Measurements from ENCODE around the gene POU5F2. TPM values are rescaled to one million over a fixed set of nuclear protein-coding genes. Genes with fewer than 3 reads are reported as not detected.

Gene POU5F2
- total RNA-seq, 4 donors from 2014 or later: 3.0 to 6.5 (median 3.4) TPM

- TF ChIP-seq CTCF (IDR thresholded peaks at IDR 0.05): no peak
- DNase-seq (ENCODE audit: low spot score) (no peak), ATAC-seq (ENCODE audit: low FRiP score) (no peak)
These were observed 36.4 kb downstream of the POU5F2 start for GRCh38 chr5:93704996-93705395.

DNA sequence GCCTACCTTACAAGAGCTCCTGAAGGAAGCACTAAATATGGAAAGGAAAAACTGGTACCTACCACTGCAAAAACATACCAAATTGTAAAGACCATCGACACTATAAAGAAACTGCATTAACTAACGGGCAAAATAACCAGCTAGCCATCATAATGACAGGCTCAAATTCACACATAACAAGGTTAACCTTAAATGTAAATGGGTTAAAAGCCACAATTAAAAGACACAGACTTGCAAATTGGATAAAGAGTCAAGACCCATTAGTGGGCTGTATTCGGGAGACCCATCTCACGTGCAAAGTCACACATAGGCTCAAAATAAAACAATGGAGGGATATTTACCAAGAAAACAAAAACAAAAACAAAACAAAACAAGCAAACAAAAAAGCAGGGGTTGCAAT is 49.4 kb downstream of the POU5F2 start:
- no peak for TF ChIP-seq CTCF (IDR thresholded peaks at IDR 0.05)
- ATAC-seq (ENCODE audit: low FRiP score) (no peak), DNase-seq (ENCODE audit: low spot score) (no peak)

Other genes starting within 250 kb of the POU5F2 start
- 10 to 100 TPM; 17.3 to 31.0 (median 22.9) TPM for gene NR2F1-AS1, start 160.4 kb downstream of the POU5F2 start, total RNA-seq
- gene NR2F1, start 158.4 kb downstream of the POU5F2 start, total RNA-seq: 100 to 1,000 TPM in 1 of 4 donors, 10 to 100 TPM in 3; 15.6 to 117 (median 68.3) TPM

All from omental fat pad (tissue), 4 donors.